Measurements from ENCODE around the gene OR4E2.
"Not testable (repeated sequence)": the region's sequence is repeated elsewhere in the genome, so short reads cannot be mapped to it uniquely, and the experiment has no call there.

OR4E2 gene

DNA sequence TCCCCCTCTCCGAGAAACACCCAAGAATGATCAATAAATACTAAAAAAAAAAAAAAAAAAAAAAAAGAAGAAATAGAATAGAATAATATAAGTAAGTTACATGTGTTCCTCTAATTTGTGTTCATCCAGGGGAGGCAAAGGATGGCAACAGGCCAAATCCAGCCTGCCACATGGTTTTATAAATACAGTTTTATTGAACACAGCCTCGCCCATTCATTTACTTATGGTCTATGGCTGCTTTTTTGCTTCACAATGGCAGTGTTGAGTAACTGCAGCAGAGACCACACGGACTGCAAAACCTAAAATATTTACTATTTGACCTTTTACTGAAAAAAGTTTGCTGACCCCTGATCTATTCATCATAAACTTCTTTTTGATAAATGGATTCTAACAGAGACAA, 44.9 kb downstream of the OR4E2 start:
- not testable (repeated sequence) for DNase-seq

DNA sequence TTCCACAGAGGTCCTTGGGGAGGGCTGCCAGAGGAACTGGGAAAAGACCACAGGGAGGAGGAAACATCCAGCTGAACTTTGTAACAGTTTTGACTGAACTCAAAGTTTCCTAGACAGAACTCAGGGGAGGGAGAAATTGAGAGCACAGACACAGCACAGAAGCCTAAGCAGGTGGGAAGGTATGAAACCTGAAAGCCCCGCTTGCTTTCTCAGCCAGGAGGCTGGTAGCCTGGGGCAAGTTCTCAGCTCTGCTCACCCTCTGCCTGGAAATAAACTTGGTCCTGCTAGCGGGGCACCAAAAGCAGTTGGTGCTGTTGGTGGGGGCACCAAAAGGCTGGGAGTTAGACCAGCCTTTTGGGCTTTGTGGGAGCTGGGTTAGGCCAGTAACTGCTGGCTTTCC, 45.9 kb downstream of the OR4E2 start:
- no peak for DNase-seq

DNA sequence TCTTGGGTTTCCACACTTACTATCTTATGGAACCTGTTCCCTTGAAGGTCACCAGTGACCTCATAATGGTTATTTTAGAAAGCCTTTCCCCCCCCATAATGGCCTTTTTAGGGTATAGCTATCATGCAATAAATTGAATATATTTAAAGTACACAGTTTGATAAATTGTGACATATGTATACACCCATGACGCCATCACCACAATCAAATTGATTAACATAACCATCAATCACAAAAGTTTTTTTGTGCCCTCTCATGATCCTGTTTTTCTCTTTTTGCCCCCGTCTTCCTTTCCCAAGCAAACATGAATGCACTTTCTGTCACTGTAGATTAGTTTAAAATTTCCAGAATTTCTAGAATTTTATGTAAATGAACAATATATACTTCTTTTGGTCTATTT, 48.7 kb downstream of the OR4E2 start:
- no peak for DNase-seq

DNA sequence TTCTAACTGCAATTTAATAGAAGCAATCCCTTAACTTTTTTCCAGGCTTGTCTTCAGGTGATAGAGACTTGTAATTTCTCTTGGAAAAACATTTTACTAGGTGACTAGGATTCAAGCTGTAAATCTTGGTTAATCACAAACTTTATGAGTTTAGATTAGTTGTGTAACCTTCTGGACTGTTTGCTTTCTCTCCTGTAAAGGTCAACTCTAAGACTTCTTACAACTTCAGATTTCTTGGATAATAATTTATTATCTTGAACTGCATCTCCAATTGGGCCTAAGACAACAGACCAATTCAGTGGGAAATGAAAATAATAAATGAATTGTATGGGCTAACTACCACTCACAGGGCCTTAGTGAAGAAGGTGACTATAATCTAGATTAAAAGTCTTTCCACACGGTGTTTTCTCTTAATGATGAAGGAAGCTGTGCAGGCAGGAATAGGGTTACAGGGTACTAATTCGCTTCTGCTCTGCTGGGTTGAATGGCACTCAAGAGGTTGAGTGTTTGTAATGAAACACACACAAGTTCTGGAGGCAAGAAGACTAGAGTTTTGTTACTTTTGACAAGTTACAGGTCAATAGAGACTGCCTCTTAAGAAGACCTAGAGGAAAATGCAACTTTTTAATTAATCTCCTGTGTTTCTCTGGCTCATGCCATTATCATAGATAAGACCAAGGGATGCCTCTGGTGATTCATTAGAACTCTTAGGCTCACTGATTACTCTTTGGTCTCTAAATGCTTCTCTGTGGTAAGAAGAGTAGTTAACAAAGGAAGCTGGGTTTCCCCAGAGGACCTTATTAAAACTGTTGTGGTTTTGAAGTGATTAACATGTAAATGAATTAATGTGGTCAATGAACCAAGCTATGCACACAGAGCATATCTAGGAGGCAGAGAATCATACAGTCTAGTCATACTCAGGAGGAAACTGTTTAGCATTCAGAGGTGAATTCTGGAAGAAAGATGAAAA, 50.0 kb downstream of the OR4E2 start:
- no peak for DNase-seq

DNA sequence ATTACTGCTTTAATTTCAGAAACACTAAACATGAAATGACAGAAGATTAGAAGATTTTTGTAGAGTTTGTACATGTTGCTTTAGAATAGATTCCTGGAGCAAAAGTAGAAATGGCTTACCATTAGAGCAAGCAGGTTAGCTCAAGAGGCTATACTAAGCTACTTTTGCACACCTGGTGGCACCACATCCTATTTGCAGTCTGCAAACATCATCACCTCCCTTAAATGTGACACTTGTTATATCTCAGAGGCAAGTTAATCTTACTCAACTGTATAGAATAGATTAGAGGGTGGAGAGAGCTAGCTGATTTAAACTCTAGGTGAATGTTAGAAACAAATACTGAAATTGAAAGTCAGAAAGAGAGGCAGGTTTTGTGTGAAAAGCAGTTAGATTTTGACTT, 50.7 kb downstream of the OR4E2 start:
- no peak for DNase-seq

DNA sequence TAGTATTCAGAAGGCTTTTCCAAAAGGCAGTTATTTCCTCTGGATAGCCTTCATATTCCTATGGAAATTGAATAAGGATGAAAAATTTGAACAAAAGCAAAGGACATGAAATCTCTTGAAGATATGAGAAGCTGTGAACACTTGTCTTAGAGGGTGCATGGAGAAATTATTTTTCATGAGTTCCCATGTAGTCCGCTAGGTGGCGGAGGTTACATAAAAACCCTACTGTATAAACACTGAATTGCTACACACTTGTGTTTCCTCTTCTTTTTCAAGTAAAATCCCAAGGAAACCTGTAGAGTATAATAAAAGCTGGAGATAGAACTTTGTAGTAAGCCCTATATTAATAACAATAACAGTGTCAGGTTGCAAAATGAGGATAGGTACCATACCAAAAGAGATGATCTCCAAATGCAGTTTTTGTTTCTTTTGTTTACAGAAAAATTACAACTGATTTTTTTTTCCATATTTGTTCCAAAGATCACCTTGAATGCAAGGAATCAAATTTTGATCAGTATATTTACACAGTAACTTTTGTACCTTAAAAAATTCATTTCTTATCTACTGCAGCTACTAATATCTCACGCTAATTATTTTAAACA, 57.8 kb downstream of the OR4E2 start:
- no peak for DNase-seq

DNA sequence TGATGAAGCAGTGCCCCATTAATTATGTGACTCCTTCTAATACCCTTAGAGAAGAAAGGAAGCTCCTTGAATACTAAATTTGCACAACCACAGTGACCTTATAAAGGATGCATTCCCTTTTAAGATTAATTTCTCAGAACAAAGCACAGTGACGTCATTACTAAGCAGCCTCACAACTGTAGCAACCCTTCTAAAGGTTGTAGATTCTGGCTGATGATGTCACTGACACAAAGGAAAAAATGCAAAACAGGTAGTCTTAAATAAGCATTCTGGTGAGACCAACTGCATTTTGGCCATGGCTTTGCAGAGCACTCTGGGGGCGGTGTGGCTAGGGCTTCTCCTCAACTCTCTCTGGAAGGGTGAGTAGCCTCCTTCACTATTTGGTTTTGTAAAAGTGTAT, 58.4 kb downstream of the OR4E2 start:
- peak; percentile 40 for DNase-seq

DNA sequence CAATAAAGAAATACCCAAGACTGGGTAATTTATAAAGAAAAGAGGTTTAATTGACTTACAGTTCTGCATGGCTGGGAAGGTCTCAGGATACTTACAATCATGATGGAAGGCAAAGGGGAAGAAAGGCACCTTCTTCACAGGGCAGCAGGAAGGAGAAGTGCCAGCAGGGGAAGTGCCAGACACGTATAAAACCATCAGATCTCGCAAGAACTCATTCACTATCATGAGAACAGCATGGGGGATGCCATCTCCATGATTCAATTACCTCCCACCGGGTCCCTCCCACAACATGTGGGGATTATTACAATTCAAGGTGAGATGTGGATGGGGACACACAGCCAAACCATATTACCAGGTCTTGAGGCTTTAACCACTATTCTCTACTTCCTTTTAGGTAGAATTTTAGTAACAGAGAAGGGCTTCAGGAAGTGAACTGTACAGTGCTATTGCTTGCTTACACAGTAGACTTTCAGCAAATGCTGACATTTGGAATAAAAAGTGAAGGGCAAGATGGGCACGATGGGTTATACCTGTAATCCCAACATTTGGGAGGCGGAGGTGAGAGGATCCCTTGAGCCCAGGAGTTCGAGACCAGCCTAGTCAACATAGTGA, 60.8 kb downstream of the OR4E2 start:
- DNase-seq = no peak
